Epidermal melanocyte (primary cell): ENCODE results near the gene ZBTB22.
A peak's percentile ranks its signal among the peaks of the same experiment; 100 is the strongest.
"Not testable (repeated sequence)": the region's sequence is repeated elsewhere in the genome, so short reads cannot be mapped to it uniquely, and the experiment has no call there.

Experiments
- DNase-seq: peaks from one replicate; pipeline ENCODE4 v3.0.0; 2011; ENCODE audit warnings: low spot score; ENCODE audit not compliant: insufficient read length

ZBTB22 gene

DNA sequence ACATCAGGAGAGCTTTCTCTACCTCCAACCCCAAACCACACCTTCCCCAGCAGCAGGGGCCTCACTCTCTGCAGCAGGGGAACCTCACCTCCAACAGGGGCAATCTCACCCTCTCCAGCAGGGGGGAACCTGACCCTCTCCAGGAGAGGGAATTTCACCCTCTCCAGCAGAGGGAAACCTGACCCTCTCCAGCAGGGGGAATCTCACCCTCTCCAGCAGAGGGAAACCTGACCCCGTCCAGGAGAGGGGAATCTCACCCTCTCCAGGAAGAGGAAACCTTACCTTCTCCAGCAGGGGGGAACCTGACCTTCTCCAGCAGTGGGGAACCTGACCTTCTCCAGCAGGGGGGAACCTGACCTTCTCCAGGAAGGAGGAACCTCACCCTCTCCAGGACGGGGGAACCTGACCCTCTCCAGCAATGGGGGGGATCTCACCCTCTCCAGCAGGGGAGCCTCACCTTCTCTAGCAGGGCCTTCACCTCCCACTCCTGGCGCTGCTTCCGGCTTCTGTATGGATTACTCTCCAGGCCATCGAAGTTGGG lies 37.5 kb downstream of the ZBTB22 start:
- DNase-seq: no peak

DNA sequence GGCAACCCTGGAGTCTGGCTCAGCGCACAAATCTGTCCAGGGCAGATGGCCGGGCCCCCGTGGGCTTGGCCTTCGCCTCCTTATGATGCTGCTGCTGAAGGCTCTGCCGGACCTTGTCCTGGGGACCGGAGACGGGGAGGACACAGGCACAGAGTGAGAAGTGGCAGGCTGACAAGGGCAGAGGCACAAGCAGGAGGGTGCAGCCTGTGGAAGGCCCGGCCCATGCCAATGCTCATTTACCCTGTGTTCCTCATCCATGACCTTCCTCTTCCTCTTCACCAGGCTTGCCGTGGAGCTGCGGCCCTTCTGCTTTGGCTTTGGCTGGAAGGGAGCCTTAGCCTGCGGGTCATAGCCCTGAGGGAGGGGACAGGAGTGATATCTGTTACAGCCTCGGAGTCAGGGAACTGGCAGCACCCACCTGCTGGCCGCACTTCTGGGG lies 38.3 kb downstream of the ZBTB22 start:
- DNase-seq: no peak

DNA sequence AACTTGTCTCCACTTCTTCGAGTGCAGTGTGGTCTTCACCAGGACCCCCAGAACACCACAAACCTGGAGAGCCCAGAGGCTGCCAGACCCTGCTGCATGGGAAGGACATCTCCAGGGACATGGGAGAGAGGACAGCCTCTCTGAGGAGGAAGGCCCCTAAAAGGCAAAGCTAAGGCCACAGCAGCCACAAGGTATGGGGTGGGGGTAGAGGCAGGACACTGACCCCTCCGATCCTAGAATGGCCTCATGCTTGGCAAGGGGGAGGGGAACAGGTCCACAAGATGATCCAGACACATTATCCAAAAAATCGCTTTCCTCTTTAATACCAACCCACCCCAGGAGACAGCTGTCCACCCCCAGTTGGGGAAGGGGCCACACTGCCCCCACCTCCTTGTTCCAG lies 38.7 kb downstream of the ZBTB22 start:
- no peak for DNase-seq

DNA sequence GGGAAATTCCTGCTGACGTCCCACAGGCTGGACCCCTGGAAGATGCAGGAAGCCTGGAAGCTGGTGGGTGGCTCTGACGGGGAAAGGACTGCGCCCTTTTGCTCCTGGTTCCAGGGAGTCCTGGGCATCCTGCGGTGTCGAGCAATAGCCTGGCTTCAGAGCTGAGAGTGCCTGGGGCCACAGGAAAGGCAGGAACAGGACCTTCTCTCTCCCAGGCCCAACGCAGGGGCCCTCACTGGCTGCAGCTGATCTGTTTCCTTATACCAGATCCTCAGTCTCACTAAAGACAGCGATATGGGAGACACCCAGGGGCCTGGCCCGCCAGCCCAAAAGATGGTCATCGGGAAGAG lies 39.2 kb downstream of the ZBTB22 start:
- DNase-seq: no peak

DNA sequence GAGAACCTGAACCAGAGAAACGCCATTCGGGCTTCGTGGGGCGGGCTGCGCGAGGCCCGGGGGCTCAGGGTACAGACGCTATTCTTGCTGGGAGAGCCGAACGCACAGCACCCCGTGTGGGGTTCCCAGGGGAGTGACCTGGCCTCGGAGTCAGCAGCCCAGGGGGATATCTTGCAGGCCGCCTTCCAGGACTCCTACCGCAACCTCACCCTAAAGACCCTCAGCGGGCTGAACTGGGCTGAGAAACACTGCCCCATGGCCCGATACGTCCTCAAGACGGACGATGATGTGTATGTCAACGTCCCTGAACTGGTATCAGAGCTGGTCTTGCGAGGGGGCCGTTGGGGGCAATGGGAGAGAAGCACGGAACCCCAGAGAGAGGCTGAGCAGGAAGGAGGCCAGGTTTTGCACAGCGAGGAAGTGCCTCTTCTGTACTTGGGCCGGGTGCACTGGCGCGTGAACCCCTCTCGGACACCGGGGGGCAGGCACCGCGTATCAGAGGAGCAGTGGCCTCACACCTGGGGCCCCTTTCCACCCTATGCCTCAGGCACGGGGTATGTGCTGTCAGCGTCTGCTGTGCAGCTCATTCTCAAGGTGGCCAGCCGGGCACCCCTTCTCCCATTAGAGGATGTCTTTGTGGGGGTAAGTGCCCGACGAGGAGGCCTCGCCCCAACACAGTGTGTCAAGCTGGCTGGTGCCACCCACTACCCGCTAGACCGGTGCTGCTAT lies 39.7 kb downstream of the ZBTB22 start:
- no peak for DNase-seq

DNA sequence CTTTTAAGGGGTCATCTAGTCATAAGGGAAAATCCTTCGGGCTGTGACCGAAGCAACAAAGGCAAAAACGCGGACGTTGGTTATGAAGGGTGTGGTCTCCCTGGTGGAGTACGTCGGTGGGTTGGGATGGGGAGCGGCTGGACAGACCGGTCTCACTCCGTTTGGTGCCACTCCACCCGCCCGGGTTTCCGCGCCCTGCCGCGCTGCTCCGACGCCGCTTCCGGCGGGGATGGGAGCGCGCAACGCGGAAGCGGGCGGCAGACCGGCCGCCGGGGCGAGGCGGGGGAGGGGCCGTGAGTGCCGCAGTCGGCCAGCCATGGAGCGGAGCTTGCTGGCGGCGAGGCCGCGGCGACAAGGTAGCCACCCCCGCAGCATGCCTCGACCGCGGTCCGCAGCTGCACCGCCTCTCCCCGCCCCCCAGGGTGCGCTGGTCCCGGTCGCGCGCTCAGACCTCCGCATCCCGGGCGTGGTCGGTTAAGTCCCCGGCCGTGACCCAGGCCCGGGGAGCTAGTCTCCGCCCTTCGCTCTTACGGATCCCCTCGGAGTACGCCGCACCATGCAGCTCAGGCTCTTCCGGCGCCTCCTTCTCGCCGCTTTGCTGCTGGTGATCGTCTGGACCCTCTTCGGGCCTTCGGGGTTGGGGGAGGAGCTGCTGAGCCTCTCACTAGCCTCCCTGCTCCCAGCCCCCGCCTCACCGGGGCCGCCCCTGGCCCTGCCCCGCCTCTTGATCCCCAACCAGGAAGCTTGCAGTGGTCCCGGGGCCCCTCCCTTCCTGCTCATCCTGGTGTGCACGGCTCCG lies 40.5 kb downstream of the ZBTB22 start, which contains the start of gene B3GALT4:
Gene B3GALT4, plus strand, starts transcription at position 260 of the 799 bp plus-strand sequence. Its CDS starts 297 bp downstream, at position 557.
- peak; percentile 59 for DNase-seq

DNA sequence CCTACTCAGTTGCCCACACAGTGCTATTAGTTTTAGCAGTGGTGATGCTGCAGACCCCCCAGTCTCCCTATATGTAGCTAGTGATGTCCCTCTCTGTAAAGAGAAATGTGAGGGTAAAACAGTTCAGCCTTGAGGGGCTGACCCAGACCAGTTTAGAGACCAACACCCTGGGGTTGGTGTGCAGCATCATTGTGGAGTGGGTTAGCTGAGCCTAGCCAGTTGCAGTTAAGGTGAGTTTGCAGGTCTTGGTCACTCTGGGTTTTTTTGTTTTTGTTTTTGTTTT lies 41.0 kb downstream of the ZBTB22 start:
- DNase-seq: no peak

DNA sequence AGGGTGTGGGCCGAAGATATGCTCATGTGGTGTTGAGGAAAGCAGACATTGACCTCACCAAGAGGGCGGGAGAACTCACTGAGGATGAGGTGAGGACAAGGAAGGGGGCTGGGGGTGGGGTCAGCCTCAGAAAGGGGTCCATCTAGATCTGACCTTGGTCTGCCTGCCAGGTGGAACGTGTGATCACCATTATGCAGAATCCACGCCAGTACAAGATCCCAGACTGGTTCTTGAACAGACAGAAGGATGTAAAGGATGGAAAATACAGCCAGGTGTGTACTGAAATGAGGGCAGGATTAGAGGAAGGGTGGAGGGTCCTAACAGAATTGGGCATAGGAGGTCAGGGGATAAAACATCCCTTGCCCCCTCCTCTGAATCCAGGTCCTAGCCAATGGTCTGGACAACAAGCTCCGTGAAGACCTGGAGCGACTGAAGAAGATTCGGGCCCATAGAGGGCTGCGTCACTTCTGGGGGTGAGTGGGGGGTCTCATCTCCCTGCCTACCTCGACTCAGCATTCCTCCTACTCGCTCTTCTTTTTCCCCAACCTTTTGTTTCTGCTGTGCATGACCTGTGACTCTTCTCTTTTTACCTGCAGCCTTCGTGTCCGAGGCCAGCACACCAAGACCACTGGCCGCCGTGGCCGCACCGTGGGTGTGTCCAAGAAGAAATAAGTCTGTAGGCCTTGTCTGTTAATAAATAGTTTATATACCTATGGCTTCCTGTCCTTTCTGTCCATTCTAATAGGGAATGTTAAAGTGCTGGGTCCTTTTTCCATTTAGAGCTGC lies 41.6 kb downstream of the ZBTB22 start:
- DNase-seq: not testable (repeated sequence)

DNA sequence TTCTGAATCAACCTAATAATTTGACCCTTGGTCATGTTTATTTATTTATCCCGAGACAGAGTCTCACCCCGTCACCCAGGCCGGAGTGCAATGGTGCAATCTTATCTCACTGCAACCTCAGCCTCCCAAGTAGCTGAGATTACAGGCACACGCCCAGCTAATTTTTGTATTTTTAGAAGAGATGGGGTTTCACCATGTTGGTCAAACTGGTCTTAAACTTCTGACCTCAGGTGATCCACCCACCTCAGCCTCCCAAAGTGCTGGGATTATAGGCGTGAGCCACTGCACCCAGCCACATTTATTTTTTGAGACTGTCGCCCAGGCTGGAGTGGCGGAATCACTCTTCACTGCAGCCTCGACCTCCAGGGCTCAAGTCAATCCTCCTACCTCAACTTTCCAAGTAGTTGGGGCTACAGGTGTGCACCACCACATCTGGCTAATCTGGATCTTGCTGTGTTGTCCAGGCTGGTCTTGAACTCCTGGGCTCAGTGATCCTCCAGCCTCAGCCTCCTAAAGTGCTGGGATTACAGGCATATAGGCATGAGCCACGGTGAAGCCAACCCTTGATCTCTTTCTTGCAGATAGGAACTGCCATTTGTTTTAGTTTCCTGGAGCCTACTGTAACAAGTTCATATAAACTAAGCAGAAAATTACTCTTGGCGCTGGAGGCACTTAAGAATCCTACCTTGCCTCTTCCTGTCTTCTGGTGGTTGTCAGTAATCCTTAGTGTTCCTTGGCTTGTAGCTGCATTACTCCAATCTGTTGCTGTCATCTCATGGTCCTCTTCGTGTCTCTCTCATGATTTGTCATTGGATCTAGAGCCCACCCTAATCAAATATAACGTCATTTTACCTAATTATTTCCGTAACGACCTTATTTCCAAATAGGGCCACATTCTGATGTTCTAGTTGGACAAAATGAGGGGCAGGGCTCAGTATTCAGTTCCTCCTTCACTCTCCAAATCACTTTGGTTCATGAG lies 43.3 kb downstream of the ZBTB22 start:
- DNase-seq: no peak

DNA sequence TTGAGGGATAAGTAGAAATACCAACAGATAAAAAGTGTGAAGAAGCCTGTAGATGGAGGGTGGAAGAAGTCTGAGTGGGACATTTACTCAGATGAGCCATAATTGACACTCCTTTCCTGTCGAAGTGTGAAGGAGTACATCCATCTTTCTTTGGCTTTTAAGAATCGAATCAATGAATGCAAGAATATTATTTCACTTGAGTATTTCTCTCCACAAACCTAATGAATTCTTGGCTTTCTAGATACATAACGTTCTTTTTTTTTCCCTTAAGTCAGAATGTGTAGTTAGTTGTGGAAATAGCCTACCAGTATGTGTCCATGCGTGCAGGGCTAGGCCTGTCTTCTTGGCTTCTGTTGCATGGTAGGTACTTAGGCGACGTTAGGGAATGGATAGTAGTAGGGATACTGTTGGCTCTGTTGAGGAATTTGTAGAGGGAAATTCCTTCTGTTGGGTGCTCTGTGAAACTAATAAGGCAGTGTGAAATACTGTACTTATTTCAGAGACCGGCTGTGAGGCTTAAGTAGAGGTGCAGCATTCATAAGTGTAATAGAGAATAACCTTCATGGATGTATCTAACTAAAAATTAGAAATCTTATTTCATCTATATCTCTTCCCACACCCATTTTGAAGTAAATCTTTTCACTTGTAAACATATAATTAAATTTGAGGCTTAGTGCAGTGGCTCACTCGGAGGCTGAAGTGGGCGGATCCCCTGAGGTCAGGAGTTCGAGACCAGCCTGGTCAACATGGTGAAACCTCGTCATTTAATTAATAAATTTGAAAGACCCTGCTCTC lies 44.2 kb downstream of the ZBTB22 start:
- DNase-seq: no peak

DNA sequence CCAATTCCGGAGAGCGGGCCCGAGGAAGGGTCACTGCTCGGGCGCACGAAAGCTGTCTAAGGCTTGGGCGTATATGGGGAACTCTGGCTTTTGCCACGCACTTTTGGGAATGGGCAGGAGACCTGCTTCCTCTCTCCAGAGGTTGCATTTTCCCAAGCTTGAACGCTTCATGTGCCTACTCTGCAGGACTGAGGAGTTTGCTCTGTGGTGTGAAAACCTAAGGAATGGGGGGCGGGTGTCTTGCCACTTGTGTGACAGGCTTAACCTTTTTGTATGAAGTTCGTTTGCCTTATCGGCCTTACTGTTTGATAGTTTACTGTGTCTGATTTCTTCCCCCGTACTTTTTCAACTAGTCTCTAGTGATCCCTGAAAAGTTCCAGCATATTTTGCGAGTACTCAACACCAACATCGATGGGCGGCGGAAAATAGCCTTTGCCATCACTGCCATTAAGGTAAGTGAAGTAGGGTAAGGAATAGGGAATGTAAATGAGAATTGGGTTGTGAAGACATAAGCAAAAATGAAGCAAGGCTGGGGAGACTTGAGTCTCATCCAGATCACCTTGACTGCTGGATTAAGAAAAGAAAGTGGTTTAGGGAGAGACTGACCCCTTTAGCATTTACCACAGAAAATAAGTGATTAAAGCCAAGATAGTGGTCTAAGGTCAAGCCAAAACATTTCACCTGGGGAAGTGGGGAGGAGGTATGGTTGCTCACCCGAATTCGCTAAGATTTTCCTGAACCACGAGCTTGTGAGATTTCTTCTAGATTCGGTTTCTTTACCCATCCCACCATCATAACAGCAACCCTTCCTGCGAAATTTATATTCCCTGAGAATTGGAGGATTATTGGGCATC lies 45.0 kb downstream of the ZBTB22 start:
- DNase-seq: no peak

DNA sequence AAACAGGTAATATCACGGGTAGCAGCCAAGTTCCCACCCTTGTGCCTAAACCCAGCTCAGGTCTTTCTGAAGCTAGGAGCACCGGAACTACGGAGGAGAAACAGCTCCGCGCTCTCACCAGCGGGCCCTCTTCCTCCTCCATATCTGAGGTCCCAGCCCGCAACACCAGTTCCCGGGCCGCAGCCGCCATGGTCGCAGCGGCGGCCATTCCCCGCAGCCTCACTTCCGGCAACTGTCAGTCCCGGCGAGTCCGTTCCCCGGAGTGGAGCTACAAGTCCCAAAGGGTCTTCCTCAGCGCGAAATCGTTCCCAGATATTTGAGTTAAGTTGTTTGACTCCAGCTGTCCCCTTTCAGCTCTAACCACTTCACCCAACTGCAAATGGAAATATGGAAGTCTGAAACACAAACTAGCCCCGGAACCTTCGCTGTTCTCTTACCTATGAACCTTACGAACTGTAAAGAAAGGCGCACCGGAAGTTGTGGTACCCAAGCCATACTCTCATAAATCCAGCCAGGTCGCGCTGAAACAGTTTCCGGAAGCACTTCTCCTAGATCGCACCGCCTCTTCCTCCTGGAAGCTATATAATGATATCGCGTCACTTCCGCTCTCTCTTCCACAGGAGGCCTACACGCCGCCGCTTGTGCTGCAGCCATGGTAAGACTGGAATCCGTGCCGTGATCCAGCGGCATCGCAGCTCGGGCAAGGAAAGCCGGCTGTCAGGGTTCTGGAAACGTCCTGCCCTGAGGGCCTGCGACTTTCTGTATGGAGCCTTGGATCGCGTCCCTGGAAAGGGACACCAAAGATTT lies 45.9 kb downstream of the ZBTB22 start, which contains the start of the genes RPS18 and VPS52:
Gene RPS18, plus strand, starts transcription at position 608 of the 807 bp plus-strand sequence. Its CDS starts 45 bp downstream, at position 653.
Gene VPS52, minus strand, starts transcription at position 409 of the 807 bp plus-strand sequence. Its CDS starts 201 bp downstream, at position 208.
- DNase-seq: peak; percentile 90

DNA sequence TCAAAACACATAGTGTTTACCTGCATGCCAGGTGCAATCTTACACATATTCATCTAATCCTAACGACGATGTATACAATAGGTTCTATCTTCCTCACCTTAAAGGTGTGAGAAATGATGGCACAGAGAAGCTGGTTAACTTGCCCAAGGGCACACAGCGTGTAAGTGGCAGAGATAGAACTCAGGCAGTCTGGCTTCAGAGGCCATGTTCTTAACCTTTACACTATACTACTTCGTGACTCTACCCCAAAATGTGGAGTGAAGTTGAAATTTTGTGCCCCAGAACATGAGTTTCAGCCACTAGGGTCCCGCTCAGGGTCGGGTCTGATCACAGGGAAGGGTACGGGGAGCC lies 46.5 kb downstream of the ZBTB22 start:
- no peak for DNase-seq
